RKO (cell line): Measurements from ENCODE around the gene HYDIN.
"Not testable (repeated sequence)": the region's sequence is repeated elsewhere in the genome, so short reads cannot be mapped to it uniquely, and the experiment has no call there.

Experiments used
- DNase-seq: peaks from one replicate; pipeline ENCODE4 v3.0.0-alpha.2; 2016; ENCODE audit warnings: low spot score

Gene HYDIN

GRCh38 chr16:71225145-71225544, 5.4 kb downstream of the HYDIN start:
- DNase-seq, result no peak

DNA sequence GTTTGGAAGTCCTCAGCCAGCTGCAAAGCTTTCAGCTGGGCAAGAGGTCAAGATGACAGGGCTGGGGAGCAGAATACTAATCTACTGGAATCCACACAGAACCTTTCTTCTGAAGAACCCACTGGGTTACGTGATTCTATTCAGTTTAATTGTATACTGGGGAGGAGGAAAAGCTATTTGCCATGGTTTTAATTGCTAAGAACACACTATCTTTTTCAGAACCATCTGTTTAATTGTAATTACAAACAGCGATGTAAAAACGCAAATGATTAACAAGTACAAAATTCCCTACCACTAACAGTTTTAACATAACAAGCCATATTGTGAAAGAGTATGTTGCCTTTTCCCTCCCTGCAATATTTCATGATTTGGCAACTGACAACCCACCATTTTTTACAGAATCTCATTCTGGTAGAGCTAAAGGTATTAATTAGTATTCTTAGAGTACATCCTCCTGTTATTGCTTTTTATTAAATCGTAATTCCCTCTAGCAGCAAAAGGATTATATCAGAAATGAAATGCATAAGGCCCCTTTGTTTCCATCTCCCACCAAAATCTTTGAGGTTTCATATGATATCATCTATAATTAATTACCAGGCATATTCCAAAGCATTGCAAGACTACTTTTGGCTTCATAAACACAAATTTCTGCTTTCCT, 12.1 kb downstream of the HYDIN start:
- no peak for DNase-seq

GRCh38 chr16:71217506-71217905, 13.0 kb downstream of the HYDIN start:
- no peak for DNase-seq

DNA sequence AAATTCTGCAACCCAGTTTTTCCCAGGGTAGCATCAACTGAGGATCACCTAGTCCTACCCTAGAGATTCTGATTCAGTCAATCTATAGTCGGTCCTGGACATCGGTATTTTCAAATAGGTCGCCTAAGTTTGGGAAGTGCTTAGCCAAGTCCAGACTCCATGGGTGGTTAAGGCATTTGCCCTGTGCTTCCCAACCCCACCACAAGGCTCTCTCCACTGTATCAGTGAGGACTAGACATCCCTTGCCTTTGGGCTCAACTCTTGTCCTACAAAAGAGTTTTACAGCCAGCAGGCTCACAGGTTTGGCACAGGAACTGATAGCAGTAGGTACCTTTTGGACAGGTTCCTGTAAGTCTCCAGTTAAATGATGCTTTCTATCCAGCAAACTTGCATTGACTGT, 13.8 kb downstream of the HYDIN start:
- no peak for DNase-seq

GRCh38 chr16:71214746-71215381, 15.7 kb downstream of the HYDIN start:
- DNase-seq, result peak; percentile 27

- DNase-seq, result no peak
These were observed 24.9 kb downstream of the HYDIN start for GRCh38 chr16:71205482-71206131.

DNA sequence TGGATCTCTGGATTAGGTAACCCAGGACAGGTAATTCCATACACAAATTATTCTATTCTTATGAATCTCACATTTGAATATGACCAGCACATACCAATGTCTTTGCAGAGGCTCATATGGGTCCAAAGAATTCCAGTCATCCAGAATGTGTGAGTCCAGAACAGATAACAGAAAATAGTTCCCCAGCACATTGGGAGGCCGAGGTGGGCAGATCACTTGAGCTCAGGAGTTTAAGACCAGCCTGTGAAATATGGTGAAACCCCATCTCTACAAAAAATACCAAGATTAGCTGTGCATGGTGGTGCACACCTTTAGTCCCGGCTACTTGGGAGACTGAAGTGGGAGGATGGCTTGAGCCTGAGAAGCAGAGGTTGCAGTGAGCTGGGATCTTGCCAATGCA, 26.9 kb downstream of the HYDIN start:
- no peak for DNase-seq

DNA sequence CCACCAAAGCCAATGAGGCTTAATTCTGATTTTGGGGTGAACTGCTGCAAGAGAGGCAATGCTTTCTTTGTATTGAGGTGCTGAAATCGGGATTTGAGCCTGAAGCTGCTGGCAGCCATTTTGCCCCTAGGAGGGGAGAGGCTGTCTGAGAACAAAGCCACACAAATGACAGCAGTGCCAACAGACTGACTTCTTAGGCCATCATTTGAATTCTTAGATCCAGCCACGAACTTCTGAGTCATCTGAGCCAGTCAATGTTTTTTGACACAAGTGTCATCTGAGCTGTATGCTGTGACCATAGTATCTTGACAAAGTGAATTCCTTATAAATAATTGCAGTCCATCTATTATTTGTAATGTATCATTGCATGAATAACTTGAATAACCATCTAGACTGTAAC, 29.0 kb downstream of the HYDIN start:
- DNase-seq, result no peak

- peak; percentile 45 for DNase-seq
These were observed 29.5 kb downstream of the HYDIN start for GRCh38 chr16:71201054-71201453.

- no peak for DNase-seq
These were observed 32.1 kb downstream of the HYDIN start for GRCh38 chr16:71198408-71198807.

DNA sequence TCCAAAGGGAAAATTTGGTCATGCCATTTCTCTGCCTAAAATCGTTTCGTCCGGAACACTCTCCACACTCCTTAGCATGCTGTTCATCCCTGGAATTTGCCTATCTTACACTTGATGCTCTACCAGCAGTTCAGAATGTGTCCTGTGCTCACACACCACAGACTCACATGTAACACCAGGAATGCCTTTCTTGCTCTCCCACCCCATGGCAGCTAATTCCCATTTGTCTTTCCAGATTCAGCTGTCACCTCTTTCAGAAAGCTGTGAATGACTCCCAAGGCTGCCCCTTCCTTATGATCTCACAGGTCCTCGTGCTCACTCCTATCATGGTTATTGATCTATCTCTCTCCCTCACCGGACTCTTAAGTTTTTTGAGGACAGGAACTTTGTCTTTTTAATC, 38.1 kb downstream of the HYDIN start:
- DNase-seq, result no peak

DNA sequence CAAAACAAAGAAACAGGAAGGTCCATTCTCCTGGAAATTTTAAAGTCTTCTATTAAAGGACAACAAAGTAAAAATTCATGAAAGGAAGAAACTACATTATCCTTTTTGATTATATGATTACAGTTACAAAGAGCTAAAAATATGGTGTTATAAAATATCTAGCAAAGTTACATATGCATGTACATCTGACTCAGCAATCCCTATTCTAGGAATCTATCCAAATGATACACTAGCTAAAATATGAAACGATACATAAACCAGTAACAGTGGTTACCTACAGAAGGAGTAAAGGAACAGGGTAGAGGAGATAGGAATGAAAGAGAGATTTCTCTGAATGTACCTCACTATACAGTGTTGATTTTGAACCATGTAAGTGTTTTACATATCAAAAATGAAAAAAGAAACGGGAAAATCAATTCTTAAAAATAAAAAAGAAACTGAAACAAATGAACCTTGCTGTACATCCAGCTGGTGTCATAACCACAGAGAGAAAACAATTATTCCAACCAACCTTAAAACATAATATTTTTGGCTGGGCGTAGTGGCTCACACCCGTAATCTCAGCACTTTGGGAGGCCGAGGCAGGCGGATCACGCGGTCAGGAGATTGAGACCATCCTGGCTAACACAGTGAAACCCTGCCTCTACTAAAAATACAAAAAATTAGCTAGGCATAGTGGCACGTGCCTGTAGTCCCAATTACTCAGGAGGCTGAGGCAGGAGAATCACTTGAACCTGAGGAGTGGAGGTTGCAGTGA, 41.4 kb downstream of the HYDIN start:
- no peak for DNase-seq

GRCh38 chr16:71185347-71185746, 45.2 kb downstream of the HYDIN start:
- DNase-seq, result no peak

DNA sequence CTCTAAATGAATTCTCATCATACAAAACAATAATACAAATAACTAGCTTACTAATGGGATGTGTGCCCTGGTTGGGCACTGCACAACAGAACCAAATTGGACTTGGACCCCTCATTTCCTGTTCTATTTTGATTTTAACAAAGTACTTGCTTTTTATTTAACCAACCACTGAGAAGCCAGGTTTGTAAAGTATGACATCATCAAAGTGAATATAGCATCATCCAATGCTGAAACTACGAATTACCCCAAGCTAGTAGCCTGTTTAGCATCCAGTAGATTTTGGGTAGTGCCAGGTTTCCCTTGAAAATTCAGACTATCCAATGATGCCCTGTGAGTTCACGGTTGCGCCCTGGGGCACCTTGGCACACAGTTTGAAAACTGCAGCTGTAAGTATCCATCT, 51.0 kb downstream of the HYDIN start:
- DNase-seq, result no peak

DNA sequence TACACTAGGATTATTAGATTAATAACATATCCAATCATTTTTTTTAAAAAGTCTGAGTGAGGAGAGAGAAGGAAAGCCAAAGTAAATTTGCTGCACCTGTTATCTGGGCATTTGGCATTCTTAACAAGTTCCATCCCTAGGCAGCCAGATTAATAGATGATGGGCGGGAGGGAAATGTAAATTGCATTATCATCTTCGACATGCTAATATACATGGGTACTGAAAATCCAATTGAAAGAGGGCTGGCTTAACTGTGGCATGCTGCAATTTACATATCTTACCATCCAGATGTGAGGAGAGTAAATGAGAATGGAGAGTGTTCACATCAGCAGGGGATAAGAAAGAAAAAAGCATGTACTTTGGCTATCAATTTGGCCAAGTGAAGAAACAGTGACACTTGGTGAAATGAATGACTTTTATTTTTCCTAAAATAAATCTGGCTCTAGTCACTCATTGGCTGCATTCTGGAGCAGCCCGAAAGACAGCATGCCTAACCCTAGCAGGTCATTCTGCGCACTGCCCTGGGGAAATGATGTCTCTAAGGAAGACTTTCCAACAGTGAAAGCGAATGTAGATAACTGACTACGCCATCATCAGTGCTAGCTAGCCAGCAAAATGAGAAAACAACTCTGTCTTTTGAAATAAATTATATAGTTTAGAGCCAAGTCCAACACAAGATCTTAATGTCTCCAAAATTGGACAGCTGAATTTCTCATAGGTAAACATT, 57.9 kb downstream of the HYDIN start:
- no peak for DNase-seq

DNA sequence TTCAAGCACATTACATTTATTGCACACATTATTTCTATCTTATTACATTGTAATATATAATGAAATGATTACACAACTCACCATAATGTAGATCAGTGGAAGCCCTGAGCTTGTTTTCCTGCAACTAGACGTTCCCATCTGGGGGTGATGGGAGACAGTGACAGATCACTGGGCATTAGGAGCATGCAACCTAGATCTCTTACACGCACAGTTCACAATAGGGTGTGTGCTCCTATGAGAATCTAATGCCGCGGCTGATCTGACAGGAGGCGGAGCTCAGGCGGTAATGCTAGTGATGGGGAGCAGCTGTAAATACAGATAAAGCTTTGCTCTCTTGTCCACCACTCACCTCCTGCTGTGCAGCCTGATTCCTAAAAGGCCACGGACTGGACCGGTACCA, 69.5 kb downstream of the HYDIN start:
- not testable (repeated sequence) for DNase-seq

- not testable (repeated sequence) for DNase-seq
These were observed 73.2 kb downstream of the HYDIN start for GRCh38 chr16:71157278-71157677.

DNA sequence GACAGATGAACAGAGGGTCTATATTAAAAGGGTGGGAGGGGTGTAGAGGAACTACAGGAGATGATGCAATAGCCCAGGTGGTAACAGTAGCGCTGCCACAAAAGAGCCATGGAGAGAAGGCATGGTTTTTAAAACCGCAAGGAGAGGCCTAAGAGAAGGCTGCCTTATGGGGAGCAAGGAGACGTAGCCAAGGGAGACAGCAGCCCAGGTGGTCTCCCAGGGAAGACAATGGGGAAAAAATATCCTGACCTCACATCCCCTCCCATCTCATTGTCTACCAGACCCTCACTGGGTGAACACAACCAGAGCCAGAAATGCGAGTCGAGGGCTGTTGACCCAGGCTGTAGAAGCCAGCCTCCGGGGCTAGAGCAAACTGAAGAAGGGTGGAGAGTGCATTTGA, 77.2 kb downstream of the HYDIN start:
- DNase-seq, result not testable (repeated sequence)

- DNase-seq, result not testable (repeated sequence)
These were observed 78.9 kb downstream of the HYDIN start for GRCh38 chr16:71151654-71152053.

DNA sequence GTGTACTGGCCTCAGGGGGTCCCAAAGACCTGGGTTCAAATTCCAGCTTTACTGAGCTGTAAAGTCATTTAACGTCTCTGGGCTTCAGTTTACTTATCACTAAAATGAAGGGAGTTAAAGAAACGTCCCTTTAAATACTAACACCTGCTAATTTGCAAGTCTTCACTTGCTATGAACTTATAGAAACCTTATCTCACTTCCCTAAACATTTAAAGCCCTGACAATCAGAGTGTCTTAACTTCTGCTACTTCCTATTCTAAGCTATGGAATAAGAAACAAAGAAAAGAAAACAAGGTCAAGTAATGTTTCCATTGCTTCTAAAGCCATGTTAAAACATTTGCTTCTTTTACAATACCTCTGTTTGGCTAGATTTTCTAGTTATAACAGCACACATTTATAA, 87.3 kb downstream of the HYDIN start:
- not testable (repeated sequence) for DNase-seq

- not testable (repeated sequence) for DNase-seq
These were observed 120.0 kb downstream of the HYDIN start for GRCh38 chr16:71110565-71110964.

DNA sequence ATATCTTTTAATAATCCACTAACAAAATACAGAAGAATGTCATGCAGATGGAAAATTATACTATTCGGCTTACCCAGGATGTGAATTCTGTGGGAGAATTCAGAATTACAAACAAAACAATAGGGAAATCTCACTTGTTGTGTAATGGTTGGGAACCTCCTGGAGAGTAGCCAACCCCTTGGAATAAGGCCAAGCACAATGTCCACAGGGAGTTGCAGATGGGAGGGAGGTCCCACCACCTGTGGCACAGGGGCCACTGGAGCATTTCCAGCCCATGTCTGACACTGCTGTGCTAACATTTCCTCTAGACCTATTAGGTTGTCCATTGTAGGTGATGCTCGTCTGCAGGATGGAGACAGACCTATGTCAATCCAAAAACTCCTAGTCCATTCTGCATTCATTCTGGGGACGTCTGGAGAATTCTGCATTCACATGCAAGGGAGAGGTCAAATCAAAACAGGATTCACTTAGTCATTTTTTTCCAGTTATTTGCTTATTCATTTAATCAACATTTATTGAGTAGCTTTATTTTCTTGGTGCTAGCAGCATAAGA, 120.8 kb downstream of the HYDIN start:
- DNase-seq, result not testable (repeated sequence)
